ENCODE results near the gene AIG1. TPM values are rescaled to one million over a fixed set of nuclear protein-coding genes. Genes with fewer than 3 reads are reported as not detected.

Gene AIG1
- total and polyA plus RNA-seq, 4 donors: 19.9 to 31.7 (median 27.3) TPM

DNA sequence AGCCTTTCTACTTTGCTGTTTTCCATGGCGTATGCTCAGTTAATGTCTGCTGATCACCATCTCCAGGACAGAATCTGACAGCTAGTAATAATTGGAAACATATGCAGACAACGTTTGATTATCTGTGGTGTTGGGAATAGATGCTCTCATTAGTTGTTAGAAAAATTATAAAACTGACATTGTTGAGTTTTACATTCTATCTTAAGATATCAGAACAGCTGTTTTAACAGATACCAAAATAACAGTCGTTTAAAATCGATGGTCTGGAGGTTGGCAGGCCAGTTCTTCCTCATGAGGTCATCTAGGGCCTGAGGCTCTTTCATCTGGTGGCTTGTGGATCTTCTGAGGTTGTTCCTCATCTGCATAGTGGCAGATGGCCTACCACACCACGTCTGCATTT lies 137.6 kb downstream of the AIG1 start:
- ATAC-seq (ENCODE audit: insufficient read depth, low FRiP score) (no peak), DNase-seq (no peak)
- Histone ChIP-seq H3K9ac (ENCODE audit: insufficient read depth in 1 of 2, low read length in 2 of 2) (no peak overlapping the region), H3K4me1 (ENCODE audit: control insufficient read depth in 5 of 5, insufficient read depth in 5 of 5, low read length in 5 of 5) (peaks cover 0 to 5% (median 0%) of the 10 kb centered on the region in 5 donors), H3K36me3 (ENCODE audit: control insufficient read depth in 4 of 4, insufficient read depth in 4 of 4, low read length in 4 of 4) (peaks cover 0 to 1% (median 0%) of the 10 kb centered on the region in 4 donors), H3K27me3 (ENCODE audit: control insufficient read depth in 3 of 3, insufficient read depth in 3 of 3, low read length in 2 of 3) (no peaks in the 10 kb centered on the region), H3K4me3 (no peak overlapping the region), H3K9me3 (ENCODE audit: control insufficient read depth in 4 of 4, insufficient read depth in 3 of 4, low read length in 3 of 4) (no peaks in the 10 kb centered on the region), H3K27ac (ENCODE audit: low read depth in 1 of 2, low read length in 1 of 2) (no peak overlapping the region)
- TF ChIP-seq, protein P1, sequence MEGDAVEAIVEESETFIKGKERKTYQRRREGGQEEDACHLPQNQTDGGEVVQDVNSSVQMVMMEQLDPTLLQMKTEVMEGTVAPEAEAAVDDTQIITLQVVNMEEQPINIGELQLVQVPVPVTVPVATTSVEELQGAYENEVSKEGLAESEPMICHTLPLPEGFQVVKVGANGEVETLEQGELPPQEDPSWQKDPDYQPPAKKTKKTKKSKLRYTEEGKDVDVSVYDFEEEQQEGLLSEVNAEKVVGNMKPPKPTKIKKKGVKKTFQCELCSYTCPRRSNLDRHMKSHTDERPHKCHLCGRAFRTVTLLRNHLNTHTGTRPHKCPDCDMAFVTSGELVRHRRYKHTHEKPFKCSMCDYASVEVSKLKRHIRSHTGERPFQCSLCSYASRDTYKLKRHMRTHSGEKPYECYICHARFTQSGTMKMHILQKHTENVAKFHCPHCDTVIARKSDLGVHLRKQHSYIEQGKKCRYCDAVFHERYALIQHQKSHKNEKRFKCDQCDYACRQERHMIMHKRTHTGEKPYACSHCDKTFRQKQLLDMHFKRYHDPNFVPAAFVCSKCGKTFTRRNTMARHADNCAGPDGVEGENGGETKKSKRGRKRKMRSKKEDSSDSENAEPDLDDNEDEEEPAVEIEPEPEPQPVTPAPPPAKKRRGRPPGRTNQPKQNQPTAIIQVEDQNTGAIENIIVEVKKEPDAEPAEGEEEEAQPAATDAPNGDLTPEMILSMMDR (IDR thresholded peaks at IDR 0.05; ENCODE audit: control extremely low read depth, extremely low read depth): no peak
- WGBS, 2 donors: 65 to 72% methylated on average over 5 of the region's 5 CpGs

DNA sequence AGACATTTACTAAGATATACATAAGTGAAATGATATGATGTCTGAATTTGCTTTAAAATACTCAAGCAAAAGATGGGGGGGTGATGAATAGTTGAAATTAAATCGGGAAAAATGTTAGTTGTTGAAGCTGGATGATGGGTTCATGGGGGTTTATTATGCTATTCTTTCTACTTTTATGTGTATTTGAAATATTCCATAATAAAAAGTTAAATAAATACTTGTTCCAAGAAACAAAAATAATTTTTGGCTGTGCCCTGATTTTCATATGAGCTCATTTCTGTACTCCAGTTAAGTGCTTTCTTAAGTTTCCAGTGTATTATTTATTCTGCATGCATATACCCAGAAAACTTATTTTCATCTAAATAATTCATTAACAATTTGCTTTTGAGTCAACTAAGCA lies 138.6 kb downstream of the AIG1 start:
- H3K27ac ChIP-seq (ENCODE audit: low read depth in 1 of 2, low read length in 1 of 2): no peak overlapping the region
- WGBS, 2 donors: 88 to 94% methylated on average over 1 of the region's 1 CpG
- peaks cover 0 to 1% (median 0%) of the 10 kb centered on the region in 4 donors for H3K36me3 ChIP-seq (ENCODE audit: control insufficient read depth in 4 of 4, insufficient read depth in 4 of 4, low read length in 4 of 4)
- H3K4me1 ChIP-seq (ENCODE audit: control insufficient read depth in 5 of 5, insufficient read depth in 5 of 5, low read length in 5 of 5): peaks cover 0 to 5% (median 0%) of the 10 kb centered on the region in 5 donors
- H3K9ac ChIP-seq (ENCODE audit: insufficient read depth in 1 of 2, low read length in 2 of 2): no peak overlapping the region
- ATAC-seq (ENCODE audit: insufficient read depth, low FRiP score): no peak
- H3K4me3 ChIP-seq: no peak overlapping the region
- TF ChIP-seq, protein P1 (IDR thresholded peaks at IDR 0.05; ENCODE audit: control extremely low read depth, extremely low read depth): no peak
- no peak for DNase-seq
- peaks cover 0 to 5% (median 2%) of the 10 kb centered on the region in 4 donors for H3K9me3 ChIP-seq (ENCODE audit: control insufficient read depth in 4 of 4, insufficient read depth in 3 of 4, low read length in 3 of 4)
- H3K27me3 ChIP-seq (ENCODE audit: control insufficient read depth in 3 of 3, insufficient read depth in 3 of 3, low read length in 2 of 3): no peaks in the 10 kb centered on the region

DNA sequence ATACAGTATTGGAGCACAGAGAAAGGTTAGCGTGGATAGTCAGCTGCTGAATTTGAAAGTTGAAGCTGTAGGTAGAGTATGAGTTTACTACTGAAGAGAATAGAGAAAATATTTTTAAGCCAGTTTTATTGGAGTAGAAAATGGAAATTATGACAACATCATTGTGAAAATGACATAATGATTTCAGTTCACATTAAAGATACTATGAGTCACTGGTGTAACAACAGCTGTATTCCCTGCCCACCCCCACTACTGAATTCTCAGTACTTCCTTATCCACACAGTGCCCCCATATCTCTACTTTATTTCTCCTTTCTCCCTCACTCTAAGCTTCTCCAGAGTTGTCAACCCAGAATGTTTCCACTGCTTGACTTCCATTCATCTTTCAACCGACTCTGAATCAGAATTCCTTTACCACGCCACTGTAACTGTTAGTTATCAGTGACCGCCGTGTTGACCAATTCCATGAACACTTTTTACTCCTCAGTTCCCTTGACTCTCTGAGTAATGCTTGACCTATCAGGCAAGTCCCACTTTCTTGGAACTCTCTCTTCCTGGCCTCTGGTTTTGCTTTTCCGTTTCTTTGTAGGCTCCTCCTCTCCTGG lies 139.6 kb downstream of the AIG1 start:
- TF ChIP-seq, protein P1 (IDR thresholded peaks at IDR 0.05; ENCODE audit: control extremely low read depth, extremely low read depth): no peak
- Histone ChIP-seq H3K27ac (ENCODE audit: low read depth in 1 of 2, low read length in 1 of 2) (no peak overlapping the region), H3K4me3 (no peak overlapping the region), H3K4me1 (ENCODE audit: control insufficient read depth in 5 of 5, insufficient read depth in 5 of 5, low read length in 5 of 5) (peaks cover 0 to 7% (median 2%) of the 10 kb centered on the region in 5 donors), H3K27me3 (ENCODE audit: control insufficient read depth in 3 of 3, insufficient read depth in 3 of 3, low read length in 2 of 3) (no peaks in the 10 kb centered on the region), H3K36me3 (ENCODE audit: control insufficient read depth in 4 of 4, insufficient read depth in 4 of 4, low read length in 4 of 4) (peaks cover 0 to 1% (median 0%) of the 10 kb centered on the region in 4 donors), H3K9me3 (ENCODE audit: control insufficient read depth in 4 of 4, insufficient read depth in 3 of 4, low read length in 3 of 4) (peaks cover 0 to 6% (median 2%) of the 10 kb centered on the region in 4 donors), H3K9ac (ENCODE audit: insufficient read depth in 1 of 2, low read length in 2 of 2) (no peak overlapping the region)
- ATAC-seq (ENCODE audit: insufficient read depth, low FRiP score) (no peak), DNase-seq (no peak)
- WGBS, 2 donors: 95 to 98% methylated on average over 6 of the region's 6 CpGs

DNA sequence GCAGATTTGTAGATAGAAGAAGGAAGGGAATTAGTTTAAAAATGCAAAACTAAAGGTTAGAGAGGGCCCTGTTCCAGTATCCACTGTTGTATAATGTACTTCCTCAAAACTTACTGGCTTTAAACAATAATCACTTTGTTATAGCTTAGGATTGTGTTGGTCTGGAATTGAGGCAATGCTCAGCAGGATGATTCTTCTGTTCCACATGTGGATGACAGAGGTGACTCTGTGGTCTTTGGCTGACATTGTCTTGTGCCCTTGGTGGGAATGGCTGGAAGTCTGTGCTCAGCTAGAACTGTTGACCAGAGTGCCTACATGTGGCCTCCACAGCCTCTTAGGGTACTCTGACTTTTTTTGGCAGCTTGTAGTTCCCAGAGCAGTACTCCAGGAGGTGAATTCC lies 143.4 kb downstream of the AIG1 start:
- no peak for DNase-seq
- ATAC-seq (ENCODE audit: insufficient read depth, low FRiP score): no peak

More for the DNA sequence above, 143.4 kb downstream of the AIG1 start:
- Histone ChIP-seq H3K9ac (ENCODE audit: insufficient read depth in 1 of 2, low read length in 2 of 2) (no peak overlapping the region), H3K36me3 (ENCODE audit: control insufficient read depth in 4 of 4, insufficient read depth in 4 of 4, low read length in 4 of 4) (no peaks in the 10 kb centered on the region), H3K4me1 (ENCODE audit: control insufficient read depth in 5 of 5, insufficient read depth in 5 of 5, low read length in 5 of 5) (peaks cover 0 to 14% (median 12%) of the 10 kb centered on the region in 5 donors), H3K9me3 (ENCODE audit: control insufficient read depth in 4 of 4, insufficient read depth in 3 of 4, low read length in 3 of 4) (peaks cover 0 to 6% (median 2%) of the 10 kb centered on the region in 4 donors), H3K27ac (ENCODE audit: low read depth in 1 of 2, low read length in 1 of 2) (no peak overlapping the region), H3K27me3 (ENCODE audit: control insufficient read depth in 3 of 3, insufficient read depth in 3 of 3, low read length in 2 of 3) (no peaks in the 10 kb centered on the region), H3K4me3 (no peak overlapping the region)
- TF ChIP-seq, protein P1 (IDR thresholded peaks at IDR 0.05; ENCODE audit: control extremely low read depth, extremely low read depth): no peak
